CD14-positive monocyte (primary cell): Measurements from ENCODE around the gene HERC6. TPM values are rescaled to one million over a fixed set of nuclear protein-coding genes. Genes with fewer than 3 reads are reported as not detected.
"Not testable (repeated sequence)": the region's sequence is repeated elsewhere in the genome, so short reads cannot be mapped to it uniquely, and the experiment has no call there.

Experiments used
- DNase-seq, 3 donors: peaks; one replicate each; pipeline ENCODE4 v3.0.0-alpha.2; 2011 to 2022
- H2AFZ ChIP-seq: 2 replicates; pipeline ENCODE4 v1.6.0; 2012; ENCODE audit warnings: mild to moderate bottlenecking, low read depth, low read length, inconsistent platforms; ENCODE audit not compliant: insufficient read depth, poor library complexity, severe bottlenecking
- H3K27ac ChIP-seq, 2 donors: 1 replicate in 1 of 2; 2 replicates in 1 of 2; pipeline ENCODE4 v1.5.1; 2012 to 2013; ENCODE audit warnings: low read length in 2 of 2, control low read depth in 1 of 2, inconsistent platforms in 1 of 2, low read depth in 1 of 2, mild to moderate bottlenecking in 1 of 2
- H3K27me3 ChIP-seq, 2 donors: one replicate each; pipeline versions ENCODE4 v1.6.0 to v1.6.1; 2011 to 2013; ENCODE audit warnings: low read length in 2 of 2; ENCODE audit not compliant: control insufficient read depth in 2 of 2, insufficient read depth in 2 of 2
- H3K36me3 ChIP-seq, 2 donors: replicated peaks in 1 of 2; 1 replicate in 1 of 2; 2 replicates in 1 of 2; pipeline versions ENCODE4 v1.5.1 to v1.6.1; 2012 to 2013; ENCODE audit warnings: low read length in 2 of 2, control low read depth in 1 of 2, inconsistent platforms in 1 of 2, mild to moderate bottlenecking in 1 of 2; ENCODE audit not compliant: insufficient read depth in 2 of 2, control insufficient read depth in 1 of 2
- H3K4me1 ChIP-seq, 2 donors: 1 replicate in 1 of 2; 2 replicates in 1 of 2; pipeline versions ENCODE4 v1.5.1 to v1.6.1; 2012 to 2013; ENCODE audit warnings: low read length in 2 of 2, control low read depth in 1 of 2, inconsistent platforms in 1 of 2, mild to moderate bottlenecking in 1 of 2, moderate library complexity in 1 of 2; ENCODE audit not compliant: insufficient read depth in 2 of 2, control insufficient read depth in 1 of 2
- H3K4me2 ChIP-seq: replicated peaks from 2 replicates; pipeline ENCODE3; 2012; ENCODE audit warnings: low read length, moderate library complexity, mild to moderate bottlenecking; ENCODE audit not compliant: poor library complexity, severe bottlenecking; ENCODE audit errors: extremely low read depth
- H3K4me3 ChIP-seq, 3 experiments: fragments of 200-600 bp in 1 of 3; sonication (generic) in 1 of 3; replicated peaks in 1 of 3; 1 replicate in 2 of 3; 2 replicates in 1 of 3; pipeline ENCODE4 v1.5.1; 2011 to 2013; ENCODE audit warnings: low read length in 3 of 3, mild to moderate bottlenecking in 3 of 3, control low read depth in 2 of 3, low read depth in 2 of 3, inconsistent platforms in 1 of 3, moderate library complexity in 1 of 3
- H3K79me2 ChIP-seq: 2 replicates; pipeline ENCODE4 v1.6.0; 2012; ENCODE audit warnings: mild to moderate bottlenecking, control low read depth, inconsistent platforms, low read length, moderate library complexity; ENCODE audit not compliant: insufficient read depth
- H3K9ac ChIP-seq: 2 replicates; pipeline ENCODE4 v1.6.0; 2017; ENCODE audit warnings: low read length, mild to moderate bottlenecking; ENCODE audit not compliant: insufficient read depth, poor library complexity, severe bottlenecking
- H3K9me3 ChIP-seq, 2 donors: replicated peaks in 1 of 2; 1 replicate in 1 of 2; 2 replicates in 1 of 2; pipeline versions ENCODE4 v1.5.1 to v1.6.1; 2012 to 2013; ENCODE audit warnings: low read length in 2 of 2, control low read depth in 1 of 2; ENCODE audit not compliant: control insufficient read depth in 1 of 2, insufficient read depth in 1 of 2
- H4K20me1 ChIP-seq: 2 replicates; pipeline ENCODE4 v1.6.0; 2012; ENCODE audit warnings: mild to moderate bottlenecking, low read length, control low read depth, moderate library complexity; ENCODE audit not compliant: insufficient read depth
- H3K27ac Mint-ChIP-seq, 7 donors: one replicate each; pipeline ENCODE4 v1.8.0; 2020; ENCODE audit warnings: mild to moderate bottlenecking in 7 of 7, mixed read lengths in 7 of 7, moderate library complexity in 6 of 7, inconsistent platforms in 2 of 7
- H3K27me3 Mint-ChIP-seq, 3 donors: one replicate each; pipeline ENCODE4 v1.8.0; 2021 to 2022; ENCODE audit warnings: low read depth in 3 of 3, mild to moderate bottlenecking in 3 of 3, mixed read lengths in 3 of 3, moderate library complexity in 3 of 3, inconsistent platforms in 1 of 3
- H3K36me3 Mint-ChIP-seq, 2 donors: one replicate each; pipeline ENCODE4 v1.8.0; 2020; ENCODE audit warnings: mixed read lengths in 2 of 2, inconsistent platforms in 1 of 2, mild to moderate bottlenecking in 1 of 2
- H3K4me1 Mint-ChIP-seq: one replicate; pipeline ENCODE4 v1.8.0; 2020; ENCODE audit warnings: mild to moderate bottlenecking, mixed read lengths
- H3K4me3 Mint-ChIP-seq, 2 donors: one replicate each; pipeline ENCODE4 v1.8.0; 2020; ENCODE audit warnings: mild to moderate bottlenecking in 2 of 2, mixed read lengths in 2 of 2, moderate library complexity in 1 of 2
- H3K9me3 Mint-ChIP-seq, 7 donors: one replicate each; pipeline ENCODE4 v1.8.0; 2020 to 2022; ENCODE audit warnings: mixed read lengths in 7 of 7, mild to moderate bottlenecking in 6 of 7, moderate library complexity in 6 of 7, inconsistent platforms in 2 of 7
- CTCF ChIP-seq: fragments of 200-600 bp; IDR thresholded peaks from one replicate; pipeline ENCODE4 v1.8.0; 2022; ENCODE audit warnings: antibody characterized with exemption, mild to moderate bottlenecking
- WGBS: methylation state at CpG from one replicate; pipeline ENCODE4 v1.1.5; 2013; ENCODE audit warnings: missing lambda C conversion rate; ENCODE audit not compliant: insufficient coverage; 5-methylcytosine and 5-hydroxymethylcytosine counted together
- intact Hi-C, 2 donors: fragments of 100-400 bp; cut with micrococcal nuclease; formaldehyde crosslinking; loops; one replicate each; pipeline versions ENCODE4 v1.15.0 to v1.15.1; 2023
- polyA plus RNA-seq, 3 donors: library from polyadenylated mRNA; depleted of rRNA in 1 of 3; unstranded in 2 of 3; stranded (reverse) in 1 of 3; fragments of 300-500 nt in 2 of 3; fragments of >200 nt in 1 of 3; fragmentation: Illumina TruSeq in 2 of 3; gene quantifications; 1 replicate in 2 of 3; 2 replicates in 1 of 3; pipeline ENCODE4 v1.2.3, GENCODE V29; 2012 to 2021

HERC6 gene
- polyA plus RNA-seq, 3 donors, result 4.1 to 9.4 (median 6.1) TPM

DNA sequence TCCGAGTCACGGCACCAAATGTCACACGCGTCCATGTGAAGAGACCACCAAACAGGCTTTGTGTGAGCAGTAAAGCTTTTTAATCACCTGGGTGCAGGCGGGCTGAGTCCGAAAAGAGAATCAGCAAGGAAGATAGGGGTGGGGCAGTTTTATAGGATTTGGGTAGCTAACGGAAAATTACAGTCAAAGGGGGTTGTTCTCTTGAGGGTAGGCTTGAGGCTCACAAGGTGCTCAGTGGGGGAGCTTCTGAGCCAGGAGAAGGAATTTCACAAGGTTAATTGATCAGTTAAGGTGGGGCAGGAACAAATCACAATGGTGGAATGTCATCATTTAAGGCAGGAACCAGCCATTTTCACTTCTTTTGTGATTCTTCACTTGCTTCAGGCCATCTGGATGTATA is 29.9 kb upstream of the HERC6 start:
- 91% methylated on average over 7 of the region's 7 CpGs for WGBS
- H3K4me1 Mint-ChIP-seq, H3K36me3 ChIP-seq, H3K79me2 ChIP-seq, H3K4me2 ChIP-seq, H3K9me3 Mint-ChIP-seq, H3K4me3 ChIP-seq, H3K27me3 Mint-ChIP-seq, H3K27ac ChIP-seq, H4K20me1 ChIP-seq, DNase-seq, H3K9me3 ChIP-seq, H3K4me3 Mint-ChIP-seq, intact Hi-C loops, H3K36me3 Mint-ChIP-seq, H3K4me1 ChIP-seq, H2AFZ ChIP-seq, H3K27me3 ChIP-seq, H3K9ac ChIP-seq: not testable (repeated sequence)
- H3K27ac Mint-ChIP-seq, result peak overlapping the region in 1 of 7 donors; percentile 18

- H3K4me1 Mint-ChIP-seq, result no peaks in the 10 kb centered on the region
- Histone ChIP-seq H3K4me2 (no peak overlapping the region), H3K79me2 (no peaks in the 10 kb centered on the region), H3K9me3 (peaks cover 3 to 4% of the 10 kb centered on the region in 2 donors), H3K27ac (no peak overlapping the region), H3K4me3 (no peak overlapping the region), H3K9ac (no peak overlapping the region), H3K36me3 (no peaks in the 10 kb centered on the region), H4K20me1 (no peaks in the 10 kb centered on the region), H3K27me3 (no peaks in the 10 kb centered on the region), H2AFZ (no peak overlapping the region), H3K4me1 (no peaks in the 10 kb centered on the region)
- peaks cover 0 to 11% (median 8%) of the 10 kb centered on the region in 7 donors for H3K9me3 Mint-ChIP-seq
- H3K27me3 Mint-ChIP-seq, result peaks cover 0 to 4% (median 0%) of the 10 kb centered on the region in 3 donors
- no peak overlapping the region for H3K27ac Mint-ChIP-seq
- WGBS, result no CpG with 5 or more reads among the region's 4 CpGs
- no peak for TF ChIP-seq CTCF
- no peaks in the 10 kb centered on the region for H3K36me3 Mint-ChIP-seq
- intact Hi-C loops, result no loop called here
- no peak overlapping the region for H3K4me3 Mint-ChIP-seq
- no peak for DNase-seq
Measured at GRCh38 chr4:88350786-88351185, 27.9 kb upstream of the HERC6 start.
